Effector CD8-positive, alpha-beta T cell (primary cell): ENCODE results near the gene TTC22.
"Not testable (repeated sequence)": the region's sequence is repeated elsewhere in the genome, so short reads cannot be mapped to it uniquely, and the experiment has no call there.

ENCODE experiments used
- DNase-seq: peaks from one replicate; lab custom pipeline; 2025; lab: John Stamatoyannopoulos, UW

The TTC22 gene

DNA sequence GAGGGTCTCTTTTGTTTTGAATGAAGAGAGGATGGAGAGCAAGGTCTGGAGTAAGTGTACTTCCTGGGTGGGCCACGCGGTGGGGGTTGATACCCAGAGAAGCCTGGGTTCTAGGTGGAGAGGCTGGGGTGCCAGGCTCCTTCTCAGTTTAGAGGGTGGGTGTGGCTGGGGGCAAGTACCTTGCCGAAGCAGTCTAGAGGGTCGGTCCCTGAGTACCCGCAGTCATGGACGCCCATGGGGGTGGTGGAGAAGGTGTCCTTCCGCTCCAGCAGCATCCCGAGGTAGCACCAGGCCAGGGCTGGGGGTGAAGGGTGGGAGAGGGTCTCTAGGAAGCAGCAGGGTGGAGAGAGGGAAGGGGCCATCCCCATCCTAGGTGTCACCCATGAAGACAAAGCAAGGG lies 14.3 kb downstream of the TTC22 start:
- DNase-seq: no peak

DNA sequence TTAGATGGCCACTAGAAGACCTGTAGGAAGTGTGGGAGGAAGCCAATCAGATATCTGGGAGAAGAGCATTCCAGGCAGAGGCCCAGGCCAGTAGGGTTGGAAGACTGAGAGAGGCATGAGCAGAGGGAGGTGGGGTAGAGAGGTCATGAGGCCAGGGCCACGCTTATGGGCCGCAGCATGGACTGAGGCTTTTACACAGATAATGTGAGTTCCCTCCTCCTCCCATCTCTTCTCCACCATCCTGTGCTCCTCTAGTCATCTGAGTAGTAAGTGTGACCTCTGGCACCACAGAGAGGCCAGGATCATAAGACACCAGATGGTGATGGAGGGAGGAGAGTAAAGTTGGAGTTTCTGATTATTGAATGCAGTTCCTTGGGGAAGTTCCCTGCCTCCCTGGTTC lies 17.1 kb downstream of the TTC22 start:
- no peak for DNase-seq

- no peak for DNase-seq
Measured at GRCh38 chr1:54782588-54782987, 18.5 kb downstream of the TTC22 start.

DNA sequence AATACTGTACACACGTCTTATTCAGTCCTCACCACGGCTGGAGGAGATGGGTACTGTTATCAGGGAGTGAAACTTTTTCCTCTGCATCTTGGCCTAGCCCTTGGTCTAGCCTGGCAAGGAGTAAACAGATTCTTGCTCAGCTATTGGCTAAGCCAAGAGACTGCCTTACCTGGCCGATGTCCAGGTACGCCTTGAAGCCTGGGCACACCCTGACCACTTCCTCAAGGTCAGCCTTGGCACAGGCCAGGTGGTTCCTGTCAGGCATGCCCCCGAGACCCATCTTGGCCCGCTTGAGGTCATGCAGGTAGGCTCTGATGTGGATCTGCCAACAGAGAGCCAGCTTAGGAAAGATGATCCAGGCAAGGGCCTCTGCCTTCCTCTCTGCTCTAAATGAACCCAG lies 19.0 kb downstream of the TTC22 start:
- DNase-seq: no peak

- DNase-seq: no peak
Measured at GRCh38 chr1:54781023-54781723, 19.9 kb downstream of the TTC22 start.

GRCh38 chr1:54777431-54777830 lies 23.7 kb downstream of the TTC22 start:
- no peak for DNase-seq

- no peak for DNase-seq
Measured at GRCh38 chr1:54777011-54777410, 24.1 kb downstream of the TTC22 start.

GRCh38 chr1:54775828-54776721 lies 25.0 kb downstream of the TTC22 start:
- DNase-seq: not testable (repeated sequence)

DNA sequence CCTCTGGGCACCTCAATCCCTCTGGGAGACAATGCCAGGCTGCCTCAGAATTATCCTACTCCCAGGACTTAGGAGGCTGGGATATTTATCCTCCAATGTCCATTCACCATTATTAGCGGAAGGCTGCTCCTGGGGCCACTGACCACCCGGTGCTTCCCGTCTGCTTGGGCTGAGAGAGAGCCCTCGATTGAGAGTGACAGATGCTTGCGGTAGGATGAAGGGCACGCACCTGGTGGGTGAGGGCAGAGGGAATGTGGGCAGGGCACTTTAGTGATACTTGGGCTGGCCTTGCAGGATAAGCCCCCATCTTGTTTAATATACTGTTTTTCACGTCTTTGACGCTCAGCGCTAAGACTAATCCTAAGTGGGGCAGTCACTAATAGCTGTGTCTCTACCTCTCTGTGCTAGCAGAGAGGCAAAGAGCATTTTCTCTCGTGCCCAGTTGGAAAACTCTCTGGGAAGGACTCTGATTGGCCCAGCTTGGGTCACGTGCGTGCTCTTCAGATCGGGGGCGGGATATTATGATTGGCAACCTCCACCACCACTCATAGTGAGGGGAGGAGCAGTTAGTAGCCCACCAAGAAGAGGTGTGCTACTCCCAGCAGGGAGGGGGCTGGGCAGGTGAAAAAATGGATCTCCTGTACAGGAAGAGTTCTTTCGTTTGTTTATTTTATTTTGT lies 26.2 kb downstream of the TTC22 start:
- no peak for DNase-seq

DNA sequence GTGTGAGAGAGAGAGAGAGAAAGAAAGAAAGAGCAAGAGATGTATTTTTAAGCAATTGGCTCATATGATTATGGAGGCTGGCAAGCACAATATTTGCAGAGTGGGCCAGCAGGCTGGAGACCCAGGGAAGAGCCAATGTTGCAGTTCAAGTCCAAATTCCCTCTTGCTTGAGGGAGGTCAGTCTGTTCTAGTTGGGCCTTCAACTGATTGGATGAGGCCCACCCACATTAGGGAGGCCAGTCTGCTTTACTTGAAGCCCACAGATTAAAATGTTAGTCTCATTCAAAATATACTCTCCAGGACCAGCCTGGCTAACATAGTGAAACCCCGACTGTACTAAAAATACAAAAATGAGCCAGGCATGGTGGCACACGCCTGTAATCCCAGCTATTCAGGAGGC lies 28.2 kb downstream of the TTC22 start:
- no peak for DNase-seq

DNA sequence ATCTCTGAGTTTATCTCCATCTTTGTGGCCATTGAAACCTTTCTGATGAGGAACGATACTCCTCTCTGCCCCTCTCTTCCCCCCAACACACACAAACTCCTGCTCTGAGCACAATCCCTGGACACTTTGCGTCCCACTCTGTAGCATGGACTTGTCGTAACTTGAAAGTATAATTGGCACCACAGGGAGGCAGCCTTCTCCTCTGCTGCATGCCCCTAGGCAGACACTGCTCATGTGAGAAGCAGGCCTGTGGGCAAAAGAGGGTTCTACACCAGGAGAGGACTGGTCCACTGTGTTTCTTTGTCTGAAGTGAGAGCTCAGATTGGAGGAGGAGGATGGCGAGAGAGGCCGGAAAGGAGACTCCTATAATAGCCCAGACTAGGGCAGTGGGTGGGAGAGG lies 33.0 kb downstream of the TTC22 start:
- DNase-seq: no peak

GRCh38 chr1:54767526-54767925 lies 33.6 kb downstream of the TTC22 start:
- no peak for DNase-seq

- no peak for DNase-seq
Measured at GRCh38 chr1:54766726-54767125, 34.4 kb downstream of the TTC22 start.

DNA sequence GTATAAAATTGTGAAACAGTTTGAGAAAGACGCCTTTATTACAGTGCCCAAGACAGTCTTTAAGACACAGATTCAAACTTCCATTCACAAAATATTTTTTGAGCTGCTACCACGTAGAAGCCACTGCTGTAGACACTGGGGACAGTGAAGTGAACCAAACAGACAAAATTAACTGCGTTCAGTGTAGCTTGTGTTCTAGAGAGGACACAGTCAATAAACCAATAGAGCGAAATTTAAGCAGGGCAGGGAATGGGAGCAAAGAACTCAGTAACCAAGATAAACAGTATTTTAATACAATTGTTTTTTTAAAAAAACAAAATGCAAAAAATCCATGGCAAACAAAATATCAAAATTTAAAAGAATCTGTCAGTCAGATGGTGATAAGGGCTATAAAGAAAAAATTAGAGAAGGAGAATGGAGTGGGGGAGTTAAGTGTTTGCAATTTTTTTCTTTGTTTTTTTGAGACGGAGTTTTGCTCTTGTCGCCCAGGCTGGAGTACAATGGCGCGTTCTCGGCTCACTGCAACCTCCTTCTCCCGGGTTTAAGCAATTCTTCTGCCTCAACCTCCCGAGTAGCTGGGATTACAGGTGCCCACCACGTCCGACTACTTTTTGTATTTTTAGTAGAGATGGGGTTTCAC lies 36.1 kb downstream of the TTC22 start:
- DNase-seq: no peak

DNA sequence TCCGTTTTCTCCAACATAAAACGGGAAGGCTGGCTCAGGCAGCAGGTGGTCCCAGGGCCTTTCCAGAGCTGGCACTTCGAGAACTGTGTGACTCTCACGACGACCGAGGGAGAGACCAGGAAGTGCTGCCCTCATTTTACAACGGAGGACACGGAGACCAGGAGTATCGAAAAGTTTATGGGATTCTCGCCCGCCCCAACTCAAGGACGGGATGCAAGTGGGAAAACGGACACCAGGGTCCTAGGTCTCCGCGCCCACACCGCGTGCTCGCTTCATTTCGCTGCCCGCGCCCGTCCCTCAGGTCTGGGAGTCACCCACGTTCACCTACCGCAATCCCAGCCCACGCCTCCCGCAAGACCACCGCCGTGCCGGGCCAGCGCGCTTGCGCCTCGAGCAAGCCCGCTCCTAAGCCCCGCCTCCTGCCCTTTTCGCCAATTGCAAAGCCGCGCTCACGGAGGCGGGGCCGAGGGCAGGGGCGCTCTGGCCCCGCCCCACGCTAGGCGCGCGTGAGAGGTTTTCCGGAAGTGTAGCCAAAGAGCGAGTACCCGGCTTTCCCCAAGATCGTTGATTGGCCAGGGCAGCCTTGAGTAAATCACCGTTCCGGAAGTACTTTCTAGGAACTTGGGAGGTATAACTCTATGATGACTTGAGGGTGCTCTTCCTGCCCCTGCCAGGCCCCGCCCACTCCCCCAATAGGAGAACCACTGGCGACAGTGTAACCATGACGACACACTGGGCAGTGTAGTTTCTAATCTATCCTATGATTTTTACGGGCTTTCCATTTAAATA lies 36.8 kb downstream of the TTC22 start, which contains the start of gene PARS2:
Gene PARS2 (minus strand): TSS at position 391 of the 789 bp plus-strand sequence. CDS start 5,362 bp downstream, outside the sequence.
- DNase-seq: peak; percentile 97

DNA sequence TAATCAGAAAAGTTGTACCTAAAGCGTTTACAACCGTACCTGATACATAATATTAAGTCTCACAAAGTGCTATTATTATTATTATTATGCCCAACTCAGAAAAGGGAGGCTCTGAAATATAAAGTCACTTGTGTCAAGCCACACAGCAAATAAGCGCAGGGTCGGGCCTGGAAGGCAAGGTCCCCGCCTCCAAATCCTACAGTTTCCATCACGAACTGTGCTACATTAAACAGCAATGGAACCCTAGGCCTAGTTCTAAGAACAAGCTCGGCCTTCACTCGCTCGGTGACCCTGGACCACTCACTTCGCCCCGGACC lies 37.3 kb downstream of the TTC22 start:
- no peak for DNase-seq

DNA sequence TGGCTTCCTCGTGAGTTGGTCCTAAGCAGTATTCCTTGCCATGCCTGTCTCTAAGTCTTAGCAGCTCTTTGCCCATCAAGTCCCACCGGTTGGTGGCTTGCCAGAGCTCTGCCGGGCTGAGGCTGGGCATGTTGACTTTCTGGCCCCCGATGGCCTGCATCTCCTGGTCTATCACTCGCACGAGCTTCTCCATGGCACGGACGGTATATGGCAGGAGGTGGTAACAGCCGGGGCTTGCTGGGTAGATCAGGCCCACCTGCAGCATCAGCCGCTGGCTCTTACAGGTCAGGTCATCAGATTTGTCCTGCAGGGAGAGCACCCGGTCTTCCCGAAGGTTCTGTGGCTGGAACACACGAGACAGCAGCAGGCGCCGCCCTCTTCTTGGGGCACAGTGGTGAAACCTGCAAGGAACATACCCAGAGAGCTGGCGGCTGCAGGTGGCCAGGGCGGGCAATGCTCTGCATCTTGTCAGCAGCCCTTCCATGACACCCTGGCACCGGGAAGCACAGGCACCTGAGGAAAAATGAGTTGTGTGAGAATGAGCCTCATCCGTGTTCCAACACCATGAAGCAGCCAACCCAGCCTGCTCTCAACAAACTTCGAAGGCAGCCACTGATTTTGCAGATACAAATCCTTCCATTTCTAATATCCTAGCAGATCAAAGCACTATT lies 42.3 kb downstream of the TTC22 start:
- no peak for DNase-seq

GRCh38 chr1:54757833-54758232 lies 43.3 kb downstream of the TTC22 start:
- no peak for DNase-seq

DNA sequence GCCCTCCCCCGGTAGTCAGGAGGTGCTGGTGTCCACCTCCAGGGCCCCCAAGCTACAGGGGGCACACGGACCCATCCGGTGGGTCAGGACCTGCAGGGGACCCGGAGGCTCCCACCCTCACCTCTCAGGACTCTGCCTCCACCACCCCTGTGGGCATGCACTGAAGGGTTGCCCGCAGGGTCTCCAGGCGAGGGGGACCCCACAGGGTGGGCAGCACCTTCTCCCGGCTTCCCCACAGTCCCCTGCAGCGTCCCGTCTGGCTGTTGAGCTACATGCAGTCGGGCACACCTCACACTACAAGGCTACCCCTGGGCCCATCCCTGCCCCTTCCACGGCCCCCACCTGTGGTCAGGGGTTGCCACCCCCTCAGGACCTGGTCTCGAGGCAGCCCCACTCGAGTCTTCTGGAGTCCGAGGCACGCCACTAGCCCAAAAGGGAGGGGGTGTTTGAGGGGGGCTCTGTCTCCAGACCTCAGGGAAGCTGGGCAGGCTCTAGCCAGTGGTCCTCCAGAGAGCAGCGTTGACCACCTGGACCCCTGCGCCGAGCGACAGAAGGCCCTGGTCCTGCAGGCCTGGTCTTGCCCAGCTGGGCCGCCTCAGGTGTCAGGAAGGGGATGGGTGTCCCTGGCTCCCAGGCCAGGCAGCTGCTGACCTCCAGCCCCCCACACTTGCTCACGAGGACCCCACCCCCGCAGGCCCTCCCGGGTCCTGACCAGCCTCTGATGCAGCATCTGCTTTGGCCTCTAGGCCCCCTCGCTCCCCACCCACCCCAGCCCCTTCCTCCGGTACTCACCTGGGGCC lies 46.4 kb downstream of the TTC22 start:
- no peak for DNase-seq

GRCh38 chr1:54754045-54754444 lies 47.1 kb downstream of the TTC22 start:
- DNase-seq: no peak
